OCI-LY3 (cell line): Measurements from ENCODE around the gene C20orf173.

ENCODE experiments used
- H2AFZ ChIP-seq: fragments of 200-600, 300-600 bp; shearing (Covaris generic); 2 replicates; pipeline ENCODE4 v1.6.0; 2014; ENCODE audit warnings: antibody characterized with exemption, low read depth, low read length
- H3K27ac ChIP-seq: fragments of 200-600, 300-600 bp; sonication (generic); 2 replicates; pipeline ENCODE4 v1.5.1; 2014; ENCODE audit warnings: mild to moderate bottlenecking, low read length, moderate library complexity, mixed read lengths
- H3K27me3 ChIP-seq: fragments of 200-600, 300-600 bp; sonication (generic); 2 replicates; pipeline ENCODE4 v1.6.1; 2014; ENCODE audit warnings: low read depth, low read length, mixed read lengths
- H3K36me3 ChIP-seq: fragments of 200-600, 300-600 bp; sonication (generic); replicated peaks from 2 replicates; pipeline ENCODE3; 2014; ENCODE audit warnings: low read depth, low read length, mixed read lengths
- H3K4me1 ChIP-seq: fragments of 300-600, 200-600 bp; sonication (generic); 2 replicates; pipeline ENCODE4 v1.6.1; 2014; ENCODE audit warnings: low read length, mixed read lengths
- H3K4me2 ChIP-seq: fragments of 200-600, 300-600 bp; sonication (generic); 2 replicates; pipeline ENCODE4 v1.6.1; 2014; ENCODE audit warnings: low read length, mixed read lengths
- H3K4me3 ChIP-seq: fragments of 300-600, 200-600 bp; sonication (generic); 2 replicates; pipeline ENCODE4 v1.5.1; 2014; ENCODE audit warnings: antibody characterized with exemption, mild to moderate bottlenecking, low read length, moderate library complexity
- H3K79me2 ChIP-seq: fragments of 300-600, 200-600 bp; shearing (Covaris generic); 2 replicates; pipeline ENCODE4 v1.6.1; 2014; ENCODE audit warnings: mild to moderate bottlenecking, low read length, mixed read lengths
- H3K9ac ChIP-seq: fragments of 300-600, 200-600 bp; shearing (Covaris generic); 2 replicates; pipeline ENCODE4 v1.6.0; 2014; ENCODE audit warnings: mild to moderate bottlenecking, low read length, moderate library complexity
- H3K9me3 ChIP-seq: fragments of 200-600, 300-600 bp; shearing (Covaris generic); 2 replicates; pipeline ENCODE4 v1.6.1; 2014; ENCODE audit warnings: low read length, mixed read lengths; ENCODE audit not compliant: insufficient read depth
- H4K20me1 ChIP-seq: fragments of 200-600, 300-600 bp; sonication (generic); 2 replicates; pipeline ENCODE4 v1.6.1; 2016; ENCODE audit warnings: low read length, mixed read lengths; ENCODE audit not compliant: insufficient read depth
- EZH2phosphoT487 ChIP-seq: fragments of 200-600 bp; shearing (Covaris generic); IDR thresholded peaks from 2 replicates; pipeline ENCODE4 v1.6.1; 2018; ENCODE audit warnings: antibody characterized with exemption, mixed run types, low read depth
- TF ChIP-seq, protein P1 (sequence below): fragments of 200-600, 300-600 bp; sonication (generic); IDR thresholded peaks from 2 replicates; pipeline ENCODE4 v1.5.1; 2014; ENCODE audit warnings: antibody characterized with exemption, low read length, low read depth

Gene C20orf173

DNA sequence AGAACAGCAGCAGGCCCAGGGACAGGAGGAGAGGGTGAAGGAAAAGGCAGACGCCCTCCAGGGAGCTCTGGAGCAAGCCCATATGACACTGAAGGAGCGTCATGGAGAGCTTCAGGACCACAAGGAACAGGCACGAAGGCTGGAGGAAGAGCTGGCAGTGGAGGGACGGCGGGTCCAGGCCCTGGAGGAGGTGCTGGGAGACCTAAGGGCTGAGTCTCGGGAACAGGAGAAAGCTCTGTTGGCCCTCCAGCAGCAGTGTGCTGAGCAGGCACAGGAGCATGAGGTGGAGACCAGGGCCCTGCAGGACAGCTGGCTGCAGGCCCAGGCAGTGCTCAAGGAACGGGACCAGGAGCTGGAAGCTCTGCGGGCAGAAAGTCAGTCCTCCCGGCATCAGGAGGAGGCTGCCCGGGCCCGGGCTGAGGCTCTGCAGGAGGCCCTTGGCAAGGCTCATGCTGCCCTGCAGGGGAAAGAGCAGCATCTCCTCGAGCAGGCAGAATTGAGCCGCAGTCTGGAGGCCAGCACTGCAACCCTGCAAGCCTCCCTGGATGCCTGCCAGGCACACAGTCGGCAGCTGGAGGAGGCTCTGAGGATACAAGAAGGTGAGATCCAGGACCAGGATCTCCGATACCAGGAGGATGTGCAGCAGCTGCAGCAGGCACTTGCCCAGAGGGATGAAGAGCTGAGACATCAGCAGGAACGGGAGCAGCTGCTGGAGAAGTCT lies 25.5 kb downstream of the C20orf173 start:
- Histone ChIP-seq H3K36me3 (peaks cover 53% of the 10 kb centered on the region), H3K4me1 (peaks cover 24% of the 10 kb centered on the region), H3K9ac (no peak overlapping the region)

DNA sequence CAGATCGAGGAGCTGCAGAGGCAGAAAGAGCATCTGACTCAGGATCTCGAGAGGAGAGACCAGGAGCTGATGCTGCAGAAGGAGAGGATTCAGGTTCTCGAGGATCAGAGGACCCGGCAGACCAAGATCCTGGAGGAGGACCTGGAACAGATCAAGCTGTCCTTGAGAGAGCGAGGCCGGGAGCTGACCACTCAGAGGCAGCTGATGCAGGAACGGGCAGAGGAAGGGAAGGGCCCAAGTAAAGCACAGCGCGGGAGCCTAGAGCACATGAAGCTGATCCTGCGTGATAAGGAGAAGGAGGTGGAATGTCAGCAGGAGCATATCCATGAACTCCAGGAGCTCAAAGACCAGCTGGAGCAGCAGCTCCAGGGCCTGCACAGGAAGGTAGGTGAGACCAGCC lies 26.2 kb downstream of the C20orf173 start:
- Histone ChIP-seq H3K4me1 (peaks cover 24% of the 10 kb centered on the region), H3K36me3 (peaks cover 56% of the 10 kb centered on the region), H3K4me2 (no peak overlapping the region), H3K79me2 (no peaks in the 10 kb centered on the region), H3K9me3 (no peaks in the 10 kb centered on the region), H2AFZ (no peak overlapping the region), H3K9ac (no peak overlapping the region), H4K20me1 (peaks cover 15% of the 10 kb centered on the region), H3K27me3 (no peaks in the 10 kb centered on the region), H3K4me3 (no peak overlapping the region), H3K27ac (no peak overlapping the region)
- TF ChIP-seq, protein P1, sequence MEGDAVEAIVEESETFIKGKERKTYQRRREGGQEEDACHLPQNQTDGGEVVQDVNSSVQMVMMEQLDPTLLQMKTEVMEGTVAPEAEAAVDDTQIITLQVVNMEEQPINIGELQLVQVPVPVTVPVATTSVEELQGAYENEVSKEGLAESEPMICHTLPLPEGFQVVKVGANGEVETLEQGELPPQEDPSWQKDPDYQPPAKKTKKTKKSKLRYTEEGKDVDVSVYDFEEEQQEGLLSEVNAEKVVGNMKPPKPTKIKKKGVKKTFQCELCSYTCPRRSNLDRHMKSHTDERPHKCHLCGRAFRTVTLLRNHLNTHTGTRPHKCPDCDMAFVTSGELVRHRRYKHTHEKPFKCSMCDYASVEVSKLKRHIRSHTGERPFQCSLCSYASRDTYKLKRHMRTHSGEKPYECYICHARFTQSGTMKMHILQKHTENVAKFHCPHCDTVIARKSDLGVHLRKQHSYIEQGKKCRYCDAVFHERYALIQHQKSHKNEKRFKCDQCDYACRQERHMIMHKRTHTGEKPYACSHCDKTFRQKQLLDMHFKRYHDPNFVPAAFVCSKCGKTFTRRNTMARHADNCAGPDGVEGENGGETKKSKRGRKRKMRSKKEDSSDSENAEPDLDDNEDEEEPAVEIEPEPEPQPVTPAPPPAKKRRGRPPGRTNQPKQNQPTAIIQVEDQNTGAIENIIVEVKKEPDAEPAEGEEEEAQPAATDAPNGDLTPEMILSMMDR: no peak
- TF ChIP-seq EZH2phosphoT487: no peak

More for the DNA sequence above, 25.5 kb downstream of the C20orf173 start:
- TF ChIP-seq, protein P1: no peak
- no peak for TF ChIP-seq EZH2phosphoT487
- Histone ChIP-seq H2AFZ (no peak overlapping the region), H3K9me3 (no peaks in the 10 kb centered on the region), H3K27ac (no peak overlapping the region), H3K4me2 (no peak overlapping the region), H3K27me3 (no peaks in the 10 kb centered on the region), H4K20me1 (peaks cover 15% of the 10 kb centered on the region), H3K79me2 (no peaks in the 10 kb centered on the region), H3K4me3 (no peak overlapping the region)

DNA sequence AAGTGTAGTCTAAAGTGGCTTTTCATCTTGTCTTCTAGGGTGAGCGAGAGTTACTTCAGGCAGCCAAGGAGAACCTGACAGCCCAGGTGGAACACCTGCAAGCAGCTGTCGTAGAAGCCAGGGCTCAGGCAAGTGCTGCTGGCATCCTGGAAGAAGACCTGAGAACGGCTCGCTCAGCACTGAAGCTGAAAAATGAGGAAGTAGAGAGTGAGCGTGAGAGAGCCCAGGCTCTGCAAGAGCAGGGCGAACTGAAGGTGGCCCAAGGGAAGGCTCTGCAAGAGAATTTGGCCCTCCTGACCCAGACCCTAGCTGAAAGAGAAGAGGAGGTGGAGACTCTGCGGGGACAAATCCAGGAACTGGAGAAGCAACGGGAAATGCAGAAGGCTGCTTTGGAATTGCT lies 27.1 kb downstream of the C20orf173 start:
- peaks cover 59% of the 10 kb centered on the region for H3K36me3 ChIP-seq

DNA sequence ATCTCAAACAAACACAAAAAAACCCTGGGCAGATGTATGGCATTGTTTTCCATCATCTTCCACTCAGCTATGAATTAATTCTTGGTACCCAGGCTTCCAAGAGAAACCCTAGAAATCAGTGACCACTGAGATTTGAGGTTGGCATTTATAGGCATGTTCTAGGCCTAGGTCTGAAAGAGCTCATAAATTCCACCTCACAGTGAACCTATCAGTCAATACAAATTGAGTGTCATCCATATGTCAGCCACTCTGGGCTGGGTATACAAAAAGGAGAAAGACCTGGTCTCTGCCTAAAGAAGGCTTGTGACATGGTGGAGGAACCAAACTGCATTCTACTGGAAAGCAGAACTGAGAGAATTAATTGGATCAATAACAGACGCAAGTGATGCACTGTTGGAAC lies 30.2 kb downstream of the C20orf173 start:
- no peak overlapping the region for H2AFZ ChIP-seq
- no peak for TF ChIP-seq EZH2phosphoT487
- TF ChIP-seq, protein P1: no peak
- H3K27ac ChIP-seq: no peak overlapping the region
- H3K4me1 ChIP-seq: peaks cover 24% of the 10 kb centered on the region
- H3K27me3 ChIP-seq: no peaks in the 10 kb centered on the region
- H3K9ac ChIP-seq: no peak overlapping the region
- no peak overlapping the region for H3K4me3 ChIP-seq
- H3K79me2 ChIP-seq: no peaks in the 10 kb centered on the region
- H3K36me3 ChIP-seq: peaks cover 66% of the 10 kb centered on the region
- peaks cover 15% of the 10 kb centered on the region for H4K20me1 ChIP-seq
- H3K4me2 ChIP-seq: no peak overlapping the region
- no peaks in the 10 kb centered on the region for H3K9me3 ChIP-seq

More for the DNA sequence above, 27.1 kb downstream of the C20orf173 start:
- no peaks in the 10 kb centered on the region for H3K27me3 ChIP-seq
- H3K79me2 ChIP-seq: no peaks in the 10 kb centered on the region
- H3K9ac ChIP-seq: no peak overlapping the region
- TF ChIP-seq, protein P1: no peak
- TF ChIP-seq EZH2phosphoT487: no peak
- no peak overlapping the region for H3K4me3 ChIP-seq
- peaks cover 24% of the 10 kb centered on the region for H3K4me1 ChIP-seq
- H3K4me2 ChIP-seq: peak overlapping the region; percentile 43
- H2AFZ ChIP-seq: no peak overlapping the region
- H4K20me1 ChIP-seq: peaks cover 15% of the 10 kb centered on the region
- H3K27ac ChIP-seq: peak overlapping the region; percentile 26
- no peaks in the 10 kb centered on the region for H3K9me3 ChIP-seq
